Liver (tissue), 3 donors: ENCODE measurements around the gene TOP1.

Experiments used
- EGR1 ChIP-seq, 2 donors: IDR thresholded peaks; 2 replicates each; pipeline ENCODE4 v1.6.1; 2016 to 2018; ENCODE audit warnings: antibody characterized with exemption in 2 of 2, low read depth in 2 of 2
- GABPA ChIP-seq, 2 donors: IDR thresholded peaks in 1 of 2; conservative IDR thresholded peaks in 1 of 2; 2 replicates each; pipeline ENCODE4 v1.6.1; 2016; ENCODE audit warnings: antibody characterized with exemption in 2 of 2, mild to moderate bottlenecking in 1 of 2, moderate library complexity in 1 of 2
- RAD21 ChIP-seq, 2 donors: IDR thresholded peaks; 2 replicates each; pipeline ENCODE4 v1.6.1; 2016; ENCODE audit warnings: antibody characterized with exemption in 2 of 2, mild to moderate bottlenecking in 2 of 2
- RXRA ChIP-seq, 2 donors: IDR thresholded peaks; 2 replicates each; pipeline ENCODE4 v1.6.1; 2017 to 2018; ENCODE audit warnings: antibody characterized with exemption in 2 of 2, mild to moderate bottlenecking in 1 of 2
- SP1 ChIP-seq: IDR thresholded peaks from 2 replicates; pipeline ENCODE4 v1.6.1; 2018; ENCODE audit warnings: antibody characterized with exemption, mild to moderate bottlenecking
- TAF1 ChIP-seq: conservative IDR thresholded peaks from 2 replicates; pipeline ENCODE4 v1.6.1; 2016; ENCODE audit warnings: antibody characterized with exemption, mild to moderate bottlenecking
- YY1 ChIP-seq: IDR thresholded peaks from 2 replicates; pipeline ENCODE4 v1.6.1; 2016; ENCODE audit warnings: antibody characterized with exemption, mild to moderate bottlenecking
- TF ChIP-seq, protein P1 (sequence below): fragments of 150-350 bp; IDR thresholded peaks from 2 replicates; pipeline ENCODE4 v1.5.1; 2017; ENCODE audit warnings: improper control_type of control experiment, low read depth, low read length; ENCODE audit not compliant: missing input control
- TF ChIP-seq, protein P2 (sequence below): IDR thresholded peaks from 2 replicates; pipeline ENCODE4 v1.6.1; 2016; ENCODE audit warnings: antibody characterized with exemption, mild to moderate bottlenecking
- TF ChIP-seq, protein P3 (sequence below): IDR thresholded peaks from 2 replicates; pipeline ENCODE4 v1.6.1; 2016; ENCODE audit warnings: antibody characterized with exemption
- TF ChIP-seq, protein P4 (sequence below): IDR thresholded peaks from 2 replicates; pipeline ENCODE4 v1.6.1; 2016; ENCODE audit warnings: antibody characterized with exemption
- donor health status: healthy.
- donor health status: healthy.

- TF ChIP-seq, protein P1, sequence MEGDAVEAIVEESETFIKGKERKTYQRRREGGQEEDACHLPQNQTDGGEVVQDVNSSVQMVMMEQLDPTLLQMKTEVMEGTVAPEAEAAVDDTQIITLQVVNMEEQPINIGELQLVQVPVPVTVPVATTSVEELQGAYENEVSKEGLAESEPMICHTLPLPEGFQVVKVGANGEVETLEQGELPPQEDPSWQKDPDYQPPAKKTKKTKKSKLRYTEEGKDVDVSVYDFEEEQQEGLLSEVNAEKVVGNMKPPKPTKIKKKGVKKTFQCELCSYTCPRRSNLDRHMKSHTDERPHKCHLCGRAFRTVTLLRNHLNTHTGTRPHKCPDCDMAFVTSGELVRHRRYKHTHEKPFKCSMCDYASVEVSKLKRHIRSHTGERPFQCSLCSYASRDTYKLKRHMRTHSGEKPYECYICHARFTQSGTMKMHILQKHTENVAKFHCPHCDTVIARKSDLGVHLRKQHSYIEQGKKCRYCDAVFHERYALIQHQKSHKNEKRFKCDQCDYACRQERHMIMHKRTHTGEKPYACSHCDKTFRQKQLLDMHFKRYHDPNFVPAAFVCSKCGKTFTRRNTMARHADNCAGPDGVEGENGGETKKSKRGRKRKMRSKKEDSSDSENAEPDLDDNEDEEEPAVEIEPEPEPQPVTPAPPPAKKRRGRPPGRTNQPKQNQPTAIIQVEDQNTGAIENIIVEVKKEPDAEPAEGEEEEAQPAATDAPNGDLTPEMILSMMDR = no peak
- TF ChIP-seq EGR1 (IDR thresholded peaks at IDR 0.05; ENCODE audit: low read depth in 2 of 2) = no peak
- no peak for TF ChIP-seq GABPA (IDR thresholded peaks at IDR 0.05 in 1 of 2, conservative IDR thresholded peaks at IDR 0.05 in 1 of 2)
- TF ChIP-seq SP1 = no peak
- TF ChIP-seq, protein P2, sequence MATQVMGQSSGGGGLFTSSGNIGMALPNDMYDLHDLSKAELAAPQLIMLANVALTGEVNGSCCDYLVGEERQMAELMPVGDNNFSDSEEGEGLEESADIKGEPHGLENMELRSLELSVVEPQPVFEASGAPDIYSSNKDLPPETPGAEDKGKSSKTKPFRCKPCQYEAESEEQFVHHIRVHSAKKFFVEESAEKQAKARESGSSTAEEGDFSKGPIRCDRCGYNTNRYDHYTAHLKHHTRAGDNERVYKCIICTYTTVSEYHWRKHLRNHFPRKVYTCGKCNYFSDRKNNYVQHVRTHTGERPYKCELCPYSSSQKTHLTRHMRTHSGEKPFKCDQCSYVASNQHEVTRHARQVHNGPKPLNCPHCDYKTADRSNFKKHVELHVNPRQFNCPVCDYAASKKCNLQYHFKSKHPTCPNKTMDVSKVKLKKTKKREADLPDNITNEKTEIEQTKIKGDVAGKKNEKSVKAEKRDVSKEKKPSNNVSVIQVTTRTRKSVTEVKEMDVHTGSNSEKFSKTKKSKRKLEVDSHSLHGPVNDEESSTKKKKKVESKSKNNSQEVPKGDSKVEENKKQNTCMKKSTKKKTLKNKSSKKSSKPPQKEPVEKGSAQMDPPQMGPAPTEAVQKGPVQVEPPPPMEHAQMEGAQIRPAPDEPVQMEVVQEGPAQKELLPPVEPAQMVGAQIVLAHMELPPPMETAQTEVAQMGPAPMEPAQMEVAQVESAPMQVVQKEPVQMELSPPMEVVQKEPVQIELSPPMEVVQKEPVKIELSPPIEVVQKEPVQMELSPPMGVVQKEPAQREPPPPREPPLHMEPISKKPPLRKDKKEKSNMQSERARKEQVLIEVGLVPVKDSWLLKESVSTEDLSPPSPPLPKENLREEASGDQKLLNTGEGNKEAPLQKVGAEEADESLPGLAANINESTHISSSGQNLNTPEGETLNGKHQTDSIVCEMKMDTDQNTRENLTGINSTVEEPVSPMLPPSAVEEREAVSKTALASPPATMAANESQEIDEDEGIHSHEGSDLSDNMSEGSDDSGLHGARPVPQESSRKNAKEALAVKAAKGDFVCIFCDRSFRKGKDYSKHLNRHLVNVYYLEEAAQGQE = no peak
- TF ChIP-seq RAD21 (IDR thresholded peaks at IDR 0.05) = no peak
- no peak for TF ChIP-seq TAF1
- no peak for TF ChIP-seq YY1
- TF ChIP-seq, protein P3, sequence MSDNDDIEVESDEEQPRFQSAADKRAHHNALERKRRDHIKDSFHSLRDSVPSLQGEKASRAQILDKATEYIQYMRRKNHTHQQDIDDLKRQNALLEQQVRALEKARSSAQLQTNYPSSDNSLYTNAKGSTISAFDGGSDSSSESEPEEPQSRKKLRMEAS = no peak
- TF ChIP-seq RXRA (IDR thresholded peaks at IDR 0.05) = no peak
- TF ChIP-seq, protein P4, sequence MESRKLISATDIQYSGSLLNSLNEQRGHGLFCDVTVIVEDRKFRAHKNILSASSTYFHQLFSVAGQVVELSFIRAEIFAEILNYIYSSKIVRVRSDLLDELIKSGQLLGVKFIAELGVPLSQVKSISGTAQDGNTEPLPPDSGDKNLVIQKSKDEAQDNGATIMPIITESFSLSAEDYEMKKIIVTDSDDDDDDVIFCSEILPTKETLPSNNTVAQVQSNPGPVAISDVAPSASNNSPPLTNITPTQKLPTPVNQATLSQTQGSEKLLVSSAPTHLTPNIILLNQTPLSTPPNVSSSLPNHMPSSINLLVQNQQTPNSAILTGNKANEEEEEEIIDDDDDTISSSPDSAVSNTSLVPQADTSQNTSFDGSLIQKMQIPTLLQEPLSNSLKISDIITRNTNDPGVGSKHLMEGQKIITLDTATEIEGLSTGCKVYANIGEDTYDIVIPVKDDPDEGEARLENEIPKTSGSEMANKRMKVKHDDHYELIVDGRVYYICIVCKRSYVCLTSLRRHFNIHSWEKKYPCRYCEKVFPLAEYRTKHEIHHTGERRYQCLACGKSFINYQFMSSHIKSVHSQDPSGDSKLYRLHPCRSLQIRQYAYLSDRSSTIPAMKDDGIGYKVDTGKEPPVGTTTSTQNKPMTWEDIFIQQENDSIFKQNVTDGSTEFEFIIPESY = no peak
Measured at GRCh38 chr20:41124451-41125094, 96.0 kb downstream of the TOP1 start.
